ENCODE measurements around the gene GOSR2.

GOSR2 gene

GRCh38 chr17:46977348-46977747 is 54.4 kb downstream of the GOSR2 start:
- peaks cover 21% of the 10 kb centered on the region for H3K4me1 Mint-ChIP-seq
- peaks cover 2% of the 10 kb centered on the region for H3K9me3 Mint-ChIP-seq
- TF ChIP-seq CTCF (IDR thresholded peaks at IDR 0.05; ENCODE audit: unreplicated experiment in 3 of 3), result peak; percentile 28 to 49 (median 43)
- no peak overlapping the region for H3K27ac Mint-ChIP-seq
- H3K36me3 Mint-ChIP-seq (ENCODE audit: low read depth), result no peaks in the 10 kb centered on the region
- peak overlapping the region; percentile 86 to 93 (median 93) for H3K4me3 Mint-ChIP-seq
- H3K27me3 Mint-ChIP-seq (ENCODE audit: low read depth), result peaks cover 85% of the 10 kb centered on the region

GRCh38 chr17:46977750-46978488 is 55.0 kb downstream of the GOSR2 start:
- TF ChIP-seq CTCF (IDR thresholded peaks at IDR 0.05; ENCODE audit: unreplicated experiment in 3 of 3), result no peak
- H3K36me3 Mint-ChIP-seq (ENCODE audit: low read depth), result no peaks in the 10 kb centered on the region
- H3K9me3 Mint-ChIP-seq, result peaks cover 2% of the 10 kb centered on the region
- peaks cover 21% of the 10 kb centered on the region for H3K4me1 Mint-ChIP-seq
- H3K27ac Mint-ChIP-seq, result no peak overlapping the region
- H3K27me3 Mint-ChIP-seq (ENCODE audit: low read depth), result peaks cover 83% of the 10 kb centered on the region
- H3K4me3 Mint-ChIP-seq, result peak overlapping the region; percentile 86 to 93 (median 93)

GRCh38 chr17:46978489-46979146 is 55.7 kb downstream of the GOSR2 start:
- Mint-ChIP-seq H3K4me1 (peaks cover 21% of the 10 kb centered on the region), H3K27ac (no peak overlapping the region), H3K9me3 (peaks cover 2% of the 10 kb centered on the region), H3K4me3 (peak overlapping the region; percentile 73 to 76 (median 76)), H3K36me3 (ENCODE audit: low read depth) (no peaks in the 10 kb centered on the region), H3K27me3 (ENCODE audit: low read depth) (peaks cover 77% of the 10 kb centered on the region)
- no peak for TF ChIP-seq CTCF (IDR thresholded peaks at IDR 0.05; ENCODE audit: unreplicated experiment in 3 of 3)

- H3K9me3 Mint-ChIP-seq, result peaks cover 2% of the 10 kb centered on the region
- peak within 1 kb of the TSS; percentile 86 to 93 (median 93) for H3K4me3 Mint-ChIP-seq
- TF ChIP-seq CTCF (IDR thresholded peaks at IDR 0.05; ENCODE audit: unreplicated experiment in 3 of 3), result no peak
- no peak within 1 kb of the TSS for H3K27ac Mint-ChIP-seq
- H3K4me1 Mint-ChIP-seq, result peaks cover 22% of the 10 kb centered on the region
- no peaks in the 10 kb centered on the region for H3K36me3 Mint-ChIP-seq (ENCODE audit: low read depth)
- peaks cover 70% of the 10 kb centered on the region for H3K27me3 Mint-ChIP-seq (ENCODE audit: low read depth)
Observed at GRCh38 chr17:46979147-46979863, 56.3 kb downstream of the GOSR2 start, which contains the start of gene RPRML. Gene RPRML, minus strand, starts transcription at chr17:46979253. Its CDS starts 246 bp downstream, at chr17:46979007.

- Mint-ChIP-seq H3K4me1 (peaks cover 31% of the 10 kb centered on the region), H3K9me3 (peaks cover 2% of the 10 kb centered on the region), H3K27me3 (ENCODE audit: low read depth) (peaks cover 42% of the 10 kb centered on the region), H3K27ac (no peak overlapping the region), H3K4me3 (no peak overlapping the region), H3K36me3 (ENCODE audit: low read depth) (no peaks in the 10 kb centered on the region)
- TF ChIP-seq CTCF (IDR thresholded peaks at IDR 0.05; ENCODE audit: unreplicated experiment in 3 of 3), result no peak
Observed at GRCh38 chr17:46982577-46982976, 59.6 kb downstream of the GOSR2 start.
